RWPE2 (cell line): ENCODE measurements around the gene PIH1D2.

ENCODE experiments used
- ATAC-seq: fragments of 200-7000 bp; cut with Tn5 transposase; 3 replicates; pipeline ENCODE4 v1.9.1; 2021; ENCODE audit warnings: low read depth
- DNase-seq: peaks from one replicate; pipeline ENCODE4 v3.0.0-alpha.2; 2020; ENCODE audit warnings: low spot score
- H3K27ac ChIP-seq: fragments of 450-650 bp; 2 replicates; pipeline ENCODE4 v1.5.1; 2017; ENCODE audit warnings: mild to moderate bottlenecking; ENCODE audit not compliant: poor library complexity, severe bottlenecking
- H3K27me3 ChIP-seq: fragments of 250-450 bp; sonication (Bioruptor Pico); 2 replicates; pipeline ENCODE4 v1.5.1; 2021; ENCODE audit warnings: mild to moderate bottlenecking, moderate library complexity; ENCODE audit not compliant: insufficient read depth, poor library complexity, severe bottlenecking
- H3K36me3 ChIP-seq: fragments of 250-450 bp; sonication (Bioruptor Pico); 2 replicates; pipeline ENCODE4 v1.5.1; 2020; ENCODE audit warnings: low read depth, mild to moderate bottlenecking, moderate library complexity
- H3K4me1 ChIP-seq: fragments of 250-450 bp; sonication (Bioruptor Pico); 2 replicates; pipeline ENCODE4 v1.5.1; 2021; ENCODE audit warnings: mild to moderate bottlenecking, moderate library complexity; ENCODE audit not compliant: insufficient read depth, poor library complexity, severe bottlenecking
- H3K4me3 ChIP-seq: fragments of 250-450 bp; sonication (Bioruptor Pico); 2 replicates; pipeline ENCODE4 v1.5.1; 2021; ENCODE audit warnings: mild to moderate bottlenecking, moderate library complexity; ENCODE audit not compliant: severe bottlenecking
- H3K9me3 ChIP-seq: fragments of 250-450 bp; sonication (Bioruptor Pico); 2 replicates; pipeline ENCODE4 v1.5.1; 2021; ENCODE audit warnings: mild to moderate bottlenecking, moderate library complexity; ENCODE audit not compliant: severe bottlenecking
- TF ChIP-seq, protein P1 (sequence below): fragments of 450-650 bp; IDR thresholded peaks from one replicate; pipeline ENCODE4 v1.5.1; 2017; ENCODE audit warnings: mild to moderate bottlenecking, moderate library complexity; ENCODE audit not compliant: poor library complexity, severe bottlenecking

PIH1D2 gene, protein sequence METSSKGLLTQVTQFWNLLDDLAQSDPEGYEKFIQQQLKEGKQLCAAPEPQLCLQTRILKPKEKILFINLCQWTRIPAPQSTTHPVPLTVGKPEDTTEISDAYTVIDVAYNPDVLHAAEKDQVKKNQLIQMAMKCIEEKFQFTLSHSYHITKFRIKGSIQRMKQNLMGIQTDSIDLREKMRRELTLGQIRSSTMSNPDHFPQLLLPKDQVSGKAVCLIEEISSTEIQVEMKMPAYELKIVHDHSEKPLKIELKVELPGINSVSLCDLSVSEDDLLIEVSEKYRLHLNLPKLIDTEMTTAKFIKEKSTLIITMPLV

DNA sequence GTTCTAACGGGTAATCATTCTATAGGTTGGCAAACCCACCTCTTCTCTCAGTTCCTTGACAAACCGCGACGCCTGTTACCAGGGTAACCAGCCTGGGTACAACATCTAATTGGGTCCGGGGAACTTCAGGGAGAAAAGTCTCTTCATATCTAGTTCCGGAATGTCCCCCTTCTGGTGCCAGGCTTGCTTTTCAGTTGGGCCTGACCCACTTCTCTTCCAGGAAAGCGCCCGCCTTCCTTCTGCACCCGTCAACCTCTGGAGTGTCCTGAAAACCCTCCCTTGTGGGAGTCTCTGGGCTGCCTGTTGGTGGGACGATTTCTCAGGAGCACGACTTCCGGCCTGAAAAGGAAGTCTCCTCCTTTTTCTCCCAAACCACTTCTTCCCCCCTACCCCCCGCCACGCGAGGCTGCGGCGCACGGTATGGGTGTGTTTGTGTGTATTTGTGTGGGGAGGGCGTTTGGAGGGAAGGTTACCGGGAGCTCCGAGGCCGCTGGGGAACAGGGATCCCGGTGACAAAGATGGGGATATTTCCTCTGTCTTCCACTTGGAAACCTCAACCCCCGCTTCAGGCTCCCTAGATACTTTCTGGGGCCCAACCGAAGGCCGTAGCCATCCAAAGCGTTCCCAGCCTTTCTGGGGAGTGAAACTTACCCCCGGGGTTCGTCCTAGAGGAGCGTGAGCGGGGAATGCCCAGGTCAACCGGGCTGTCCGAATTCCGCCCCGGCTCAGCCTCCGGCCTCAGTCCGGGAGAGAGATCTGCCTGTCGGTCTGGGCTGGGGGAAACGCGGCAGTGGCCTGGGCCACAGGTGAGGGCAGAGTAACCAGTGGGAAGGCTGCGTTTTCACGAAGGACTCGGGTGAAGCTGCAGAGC, at the start of gene PIH1D2, which contains the start of gene NKAPD1:
Gene PIH1D2, minus strand, starts transcription at position 77 of the 871 bp plus-strand sequence. CDS start 843 bp downstream, outside the sequence.
Gene NKAPD1, plus strand, starts transcription at position 359 of the 871 bp plus-strand sequence. CDS start 1,276 bp downstream, outside the sequence.
- TF ChIP-seq, protein P1, sequence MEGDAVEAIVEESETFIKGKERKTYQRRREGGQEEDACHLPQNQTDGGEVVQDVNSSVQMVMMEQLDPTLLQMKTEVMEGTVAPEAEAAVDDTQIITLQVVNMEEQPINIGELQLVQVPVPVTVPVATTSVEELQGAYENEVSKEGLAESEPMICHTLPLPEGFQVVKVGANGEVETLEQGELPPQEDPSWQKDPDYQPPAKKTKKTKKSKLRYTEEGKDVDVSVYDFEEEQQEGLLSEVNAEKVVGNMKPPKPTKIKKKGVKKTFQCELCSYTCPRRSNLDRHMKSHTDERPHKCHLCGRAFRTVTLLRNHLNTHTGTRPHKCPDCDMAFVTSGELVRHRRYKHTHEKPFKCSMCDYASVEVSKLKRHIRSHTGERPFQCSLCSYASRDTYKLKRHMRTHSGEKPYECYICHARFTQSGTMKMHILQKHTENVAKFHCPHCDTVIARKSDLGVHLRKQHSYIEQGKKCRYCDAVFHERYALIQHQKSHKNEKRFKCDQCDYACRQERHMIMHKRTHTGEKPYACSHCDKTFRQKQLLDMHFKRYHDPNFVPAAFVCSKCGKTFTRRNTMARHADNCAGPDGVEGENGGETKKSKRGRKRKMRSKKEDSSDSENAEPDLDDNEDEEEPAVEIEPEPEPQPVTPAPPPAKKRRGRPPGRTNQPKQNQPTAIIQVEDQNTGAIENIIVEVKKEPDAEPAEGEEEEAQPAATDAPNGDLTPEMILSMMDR, result no peak
- Histone ChIP-seq H3K27me3 (no peaks in the 10 kb centered on the region), H3K4me1 (peaks cover 8% of the 10 kb centered on the region), H3K27ac (peak within 1 kb of the TSS; percentile 68), H3K36me3 (peaks cover 41% of the 10 kb centered on the region), H3K4me3 (peak within 1 kb of the TSS; percentile 78), H3K9me3 (no peaks in the 10 kb centered on the region)
- ATAC-seq (peak; percentile 87), DNase-seq (peak; percentile 74)

GRCh38 chr11:112123129-112123528, 49.3 kb upstream of the PIH1D2 start:
- ATAC-seq (no peak), DNase-seq (no peak)
- H3K27me3 ChIP-seq, result no peaks in the 10 kb centered on the region
- no peak overlapping the region for H3K27ac ChIP-seq
- H3K4me1 ChIP-seq, result peaks cover 30% of the 10 kb centered on the region
- no peaks in the 10 kb centered on the region for H3K36me3 ChIP-seq
- no peak overlapping the region for H3K4me3 ChIP-seq
- no peaks in the 10 kb centered on the region for H3K9me3 ChIP-seq
- TF ChIP-seq, protein P1, result no peak

DNA sequence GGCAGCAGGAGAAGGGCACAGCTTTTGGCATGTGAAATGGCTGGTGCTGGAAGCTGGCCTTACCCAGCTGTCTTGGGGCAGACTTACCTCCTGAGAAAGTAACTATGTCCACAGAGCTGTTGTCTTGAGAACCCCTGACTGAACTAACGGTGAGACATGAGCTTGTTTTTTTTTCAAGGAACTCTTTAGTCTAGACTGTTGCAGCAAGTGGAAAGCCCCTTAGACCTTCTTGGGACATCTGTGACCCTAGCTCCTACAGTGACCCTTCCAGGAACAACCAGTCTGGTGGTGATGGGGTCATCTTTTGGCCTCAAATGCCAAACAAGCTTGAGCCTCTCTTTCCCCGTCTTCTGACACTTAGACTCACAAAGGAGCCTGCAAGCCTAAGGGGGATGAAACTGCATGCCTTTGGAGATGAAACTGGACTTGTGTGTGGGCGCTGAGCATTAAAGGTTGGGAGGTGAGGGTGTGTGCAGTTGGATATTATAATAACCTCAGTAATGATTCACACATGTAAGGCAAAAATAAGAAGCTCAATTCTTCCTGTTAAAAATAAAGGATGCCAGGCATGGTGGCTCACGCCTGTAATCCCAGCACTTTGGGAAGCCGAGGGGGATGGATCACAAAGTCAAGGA, 48.3 kb upstream of the PIH1D2 start:
- Histone ChIP-seq H3K27ac (peak overlapping the region; percentile 95), H3K9me3 (no peaks in the 10 kb centered on the region), H3K36me3 (no peaks in the 10 kb centered on the region), H3K27me3 (no peaks in the 10 kb centered on the region), H3K4me1 (peaks cover 30% of the 10 kb centered on the region), H3K4me3 (no peak overlapping the region)
- TF ChIP-seq, protein P1, result no peak
- DNase-seq (no peak), ATAC-seq (no peak)

DNA sequence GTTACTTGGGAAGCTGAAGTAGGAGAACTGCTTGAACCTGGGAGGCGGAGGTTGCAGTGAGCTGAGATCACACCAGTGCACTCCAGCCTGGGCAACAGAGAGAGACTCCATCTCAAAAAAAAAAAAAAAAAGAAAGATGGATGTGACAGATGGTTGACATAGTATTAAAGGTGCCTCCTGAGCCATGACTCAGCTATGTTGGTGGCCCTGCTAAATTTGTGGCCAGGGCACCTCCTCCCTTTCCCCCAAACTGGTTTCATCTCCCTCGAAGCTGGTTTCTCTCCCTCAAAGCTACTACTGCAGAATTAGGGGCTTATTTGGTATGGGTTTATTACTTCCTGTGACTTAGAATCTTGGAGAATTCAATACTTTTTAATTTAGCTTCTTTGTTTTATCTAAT, 44.4 kb upstream of the PIH1D2 start:
- Histone ChIP-seq H3K4me1 (peaks cover 28% of the 10 kb centered on the region), H3K9me3 (no peaks in the 10 kb centered on the region), H3K27me3 (no peaks in the 10 kb centered on the region), H3K36me3 (no peaks in the 10 kb centered on the region), H3K27ac (peak overlapping the region; percentile 95), H3K4me3 (no peak overlapping the region)
- ATAC-seq (no peak), DNase-seq (no peak)
- TF ChIP-seq, protein P1, result no peak
